CD4-positive, alpha-beta T cell treated with Interleukin-6 at 100 ng/mL for 8 hours (primary cell): Measurements from ENCODE around the gene MISFA.
"Not testable (repeated sequence)": the region's sequence is repeated elsewhere in the genome, so short reads cannot be mapped to it uniquely, and the experiment has no call there.

Source experiments
- DNase-seq: peaks from one replicate; pipeline ENCODE4 v3.0.0-alpha.2; 2020; ENCODE audit warnings: mixed read lengths, low spot score

MISFA gene

GRCh38 chr11:18617688-18618341 is 18.2 kb downstream of the MISFA start:
- DNase-seq, result peak; percentile 66

GRCh38 chr11:18618342-18619025 is 18.9 kb downstream of the MISFA start:
- DNase-seq, result no peak

GRCh38 chr11:18623707-18624106 is 24.1 kb downstream of the MISFA start:
- DNase-seq, result no peak

GRCh38 chr11:18624161-18624560 is 24.6 kb downstream of the MISFA start:
- DNase-seq, result no peak

- no peak for DNase-seq
Measured at GRCh38 chr11:18632841-18633240, 33.3 kb downstream of the MISFA start.

GRCh38 chr11:18633256-18634139 is 33.9 kb downstream of the MISFA start:
- no peak for DNase-seq

GRCh38 chr11:18634140-18635032 is 34.8 kb downstream of the MISFA start, which contains the start of gene SPTY2D1:
SPTY2D1 (minus strand) TSS chr11:18634342; CDS start chr11:18634257, 85 bp downstream.
- peak; percentile 97 for DNase-seq

- no peak for DNase-seq
Measured at GRCh38 chr11:18641677-18642076, 42.1 kb downstream of the MISFA start.

- DNase-seq, result not testable (repeated sequence)
Measured at GRCh38 chr11:18643034-18643433, 43.4 kb downstream of the MISFA start.

- no peak for DNase-seq
Measured at GRCh38 chr11:18650353-18650752, 50.8 kb downstream of the MISFA start.

GRCh38 chr11:18650859-18651557 is 51.4 kb downstream of the MISFA start:
- peak; percentile 47 for DNase-seq
